ENCODE results near the gene KLHDC2. TPM values are rescaled to one million over a fixed set of nuclear protein-coding genes. Genes with fewer than 3 reads are reported as not detected.
"Not testable (repeated sequence)": the region's sequence is repeated elsewhere in the genome, so short reads cannot be mapped to it uniquely, and the experiment has no call there.

KLHDC2 gene
- polyA plus RNA-seq, 2 of the 4 experiments (the other 2 are of a cell fraction), result 46.4 to 83.7 TPM

GRCh38 chr14:49720744-49721143 lies 47.2 kb upstream of the KLHDC2 start:
- ATAC-seq, result no peak
- Histone ChIP-seq H3K4me1 (no peaks in the 10 kb centered on the region), H3K4me3 (no peak overlapping the region), H3K4me2 (no peak overlapping the region), H3K27ac (no peak overlapping the region), H3K9me3 (no peaks in the 10 kb centered on the region)
- ChIA-PET POLR2A (no interaction called here), CTCF (no interaction called here)
- TF ChIP-seq GATA3 (IDR thresholded peaks at IDR 0.05; ENCODE audit: borderline replicate concordance) (no peak), FOSL2 (IDR thresholded peaks at IDR 0.05) (no peak), FOSL2 (CRISPR knock-in tag; IDR thresholded peaks at IDR 0.05) (no peak), ELK1 (IDR thresholded peaks at IDR 0.05; ENCODE audit: low read depth, low read length) (no peak), SMC3 (IDR thresholded peaks at IDR 0.05) (no peak), JUNB (IDR thresholded peaks at IDR 0.05) (no peak), FOXS1 (CRISPR knock-in tag; IDR thresholded peaks at IDR 0.05) (no peak), ZFP36 (IDR thresholded peaks at IDR 0.05; ENCODE audit: borderline replicate concordance, partially characterized antibody) (no peak), CBX8 (IDR thresholded peaks at IDR 0.05) (no peak), NR3C1 (IDR thresholded peaks at IDR 0.05) (no peak), SREBF2 (IDR thresholded peaks at IDR 0.05) (no peak), MAFK (IDR thresholded peaks at IDR 0.05; ENCODE audit: partially characterized antibody) (no peak), POLR2AphosphoS2 (conservative IDR thresholded peaks at IDR 0.05; ENCODE audit: low read length) (no peak), HOXB5 (CRISPR knock-in tag; IDR thresholded peaks at IDR 0.05) (no peak), ESRRA (IDR thresholded peaks at IDR 0.05; ENCODE audit: borderline replicate concordance, low read length) (no peak)
- DNase-seq (ENCODE audit: low read depth in 1 of 2, low spot score in 1 of 2), result no peak
- FAIRE-seq, result no peak

- H3K4me3 ChIP-seq; H3K4me2 ChIP-seq; ATAC-seq; POLR2A ChIA-PET; H3K9me3 ChIP-seq; FAIRE-seq; H3K27ac ChIP-seq; H3K4me1 ChIP-seq; DNase-seq (ENCODE audit: low read depth in 1 of 2, low spot score in 1 of 2): not testable (repeated sequence)
- CTCF ChIA-PET, result interaction anchor here (0.6 to 1.8 kb wide), 2 partner anchors 17 to 89 kb away, joined by 3 to 5 read pairs; no protein-coding TSS in a partner anchor
- 66% methylated on average over 9 of the region's 9 CpGs for WGBS (ENCODE audit: missing lambda C conversion rate)
Measured at GRCh38 chr14:49721733-49722435, 46.1 kb upstream of the KLHDC2 start.

GRCh38 chr14:49727171-49727570 lies 40.8 kb upstream of the KLHDC2 start:
- CTCF ChIA-PET, result no interaction called here
- Histone ChIP-seq H3K9me3 (no peaks in the 10 kb centered on the region), H3K4me3 (no peak overlapping the region), H3K4me1 (no peaks in the 10 kb centered on the region), H3K27ac (no peak overlapping the region), H3K4me2 (no peak overlapping the region)
- FAIRE-seq, result no peak
- no peak for ATAC-seq
- TF ChIP-seq PBX3 (IDR thresholded peaks at IDR 0.05) (no peak), HEYL (CRISPR knock-in tag; IDR thresholded peaks at IDR 0.05) (no peak), ZNF302 (CRISPR knock-in tag; IDR thresholded peaks at IDR 0.05) (no peak), CTCF (IDR thresholded peaks at IDR 0.05) (no peak), HMGXB4 (CRISPR knock-in tag; IDR thresholded peaks at IDR 0.05; ENCODE audit: borderline replicate concordance) (no peak), RAD21 (conservative IDR thresholded peaks at IDR 0.05 in 1 of 2, IDR thresholded peaks at IDR 0.05 in 1 of 2) (no peak), HDAC2 (IDR thresholded peaks at IDR 0.05) (no peak), HOXB5 (CRISPR knock-in tag; IDR thresholded peaks at IDR 0.05) (no peak), MYC (IDR thresholded peaks at IDR 0.05; ENCODE audit: borderline replicate concordance, low read length) (no peak), SREBF2 (IDR thresholded peaks at IDR 0.05) (no peak), KDM5A (IDR thresholded peaks at IDR 0.05) (no peak)
- 77% methylated on average over 5 of the region's 5 CpGs for WGBS (ENCODE audit: missing lambda C conversion rate)
- DNase-seq (ENCODE audit: low read depth in 1 of 2, low spot score in 1 of 2), result no peak
- POLR2A ChIA-PET, result no interaction called here

Measured in A549 (cell line).